ENCODE data around the gene OR2W3.

Gene OR2W3

DNA sequence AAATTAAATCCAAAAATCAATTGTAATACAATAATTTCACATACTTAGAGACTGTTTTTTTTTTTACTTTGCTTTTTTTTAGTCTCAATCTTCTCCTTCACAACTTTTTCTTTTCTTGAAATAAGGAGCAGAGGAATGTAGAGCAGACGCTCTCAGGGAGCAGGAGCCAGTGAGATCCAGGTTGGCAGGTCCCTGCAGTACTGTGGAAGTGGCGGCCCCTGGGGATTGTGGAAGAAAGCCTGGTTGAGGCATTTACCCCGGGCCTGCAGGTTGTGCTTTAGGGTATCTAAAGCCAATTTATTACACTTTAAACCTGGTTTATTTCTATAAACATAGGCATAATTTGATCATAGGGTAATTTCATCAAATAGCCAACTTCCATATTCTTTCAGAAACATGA lies 28.6 kb downstream of the OR2W3 start:
- DNase-seq, result no peak

DNA sequence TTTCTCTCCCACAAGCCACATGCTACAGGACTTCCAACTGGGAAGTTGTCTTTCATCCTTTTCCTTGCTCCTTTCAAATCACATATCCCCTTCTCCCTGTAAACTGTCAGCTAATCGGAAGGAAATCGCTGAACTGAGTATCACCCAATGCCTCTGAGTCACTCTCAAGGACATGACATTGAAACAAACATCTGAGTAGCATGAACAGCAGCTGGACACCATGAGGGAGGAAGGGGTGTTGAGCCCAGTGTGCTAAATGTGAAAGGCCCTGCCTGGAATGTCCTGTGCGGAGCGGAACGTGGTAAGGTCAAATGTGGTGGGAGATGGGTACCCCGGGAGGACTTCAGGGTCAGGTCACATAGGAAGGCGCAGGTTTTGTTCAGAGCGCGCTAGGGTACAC lies 29.5 kb downstream of the OR2W3 start, which contains the start of gene OR2AJ1:
TSS of gene OR2AJ1 (plus strand) at position 22 of the 400 bp plus-strand sequence. CDS start 8,880 bp downstream, outside the sequence.
- DNase-seq, result no peak

DNA sequence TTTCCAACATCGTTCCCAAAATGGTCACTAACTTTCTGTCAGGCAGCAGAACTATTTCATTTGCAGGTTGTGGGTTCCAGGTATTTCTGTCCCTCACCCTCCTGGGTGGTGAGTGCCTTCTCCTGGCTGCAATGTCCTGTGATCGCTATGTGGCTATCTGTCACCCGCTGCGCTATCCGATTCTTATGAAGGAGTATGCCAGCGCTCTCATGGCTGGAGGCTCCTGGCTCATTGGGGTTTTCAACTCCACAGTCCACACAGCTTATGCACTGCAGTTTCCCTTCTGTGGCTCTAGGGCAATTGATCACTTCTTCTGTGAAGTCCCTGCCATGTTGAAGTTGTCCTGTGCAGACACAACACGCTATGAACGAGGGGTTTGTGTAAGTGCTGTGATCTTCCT lies 38.6 kb downstream of the OR2W3 start:
- no peak for DNase-seq

- no peak for DNase-seq
Observed at GRCh38 chr1:247935781-247936180, 40.4 kb downstream of the OR2W3 start.

DNA sequence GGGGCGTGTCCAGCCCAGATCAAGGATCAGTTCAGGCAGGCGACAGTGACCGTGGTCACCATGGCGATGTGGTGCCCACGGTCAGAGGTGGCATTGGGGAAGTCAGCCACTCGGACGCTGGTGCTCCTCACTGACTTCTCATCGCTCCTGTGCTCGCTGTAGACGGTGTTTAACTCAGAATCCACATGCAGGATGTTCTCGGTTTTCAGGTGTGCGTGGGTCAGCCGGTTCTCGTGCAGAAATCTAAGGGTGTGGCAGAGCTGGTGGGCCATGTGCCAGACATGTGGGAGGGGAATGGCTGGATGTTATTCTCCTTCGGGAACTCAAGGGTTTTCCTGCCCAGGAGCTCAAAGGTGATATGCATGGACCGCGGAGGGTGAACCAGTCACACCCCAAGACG lies 41.0 kb downstream of the OR2W3 start:
- no peak for DNase-seq

DNA sequence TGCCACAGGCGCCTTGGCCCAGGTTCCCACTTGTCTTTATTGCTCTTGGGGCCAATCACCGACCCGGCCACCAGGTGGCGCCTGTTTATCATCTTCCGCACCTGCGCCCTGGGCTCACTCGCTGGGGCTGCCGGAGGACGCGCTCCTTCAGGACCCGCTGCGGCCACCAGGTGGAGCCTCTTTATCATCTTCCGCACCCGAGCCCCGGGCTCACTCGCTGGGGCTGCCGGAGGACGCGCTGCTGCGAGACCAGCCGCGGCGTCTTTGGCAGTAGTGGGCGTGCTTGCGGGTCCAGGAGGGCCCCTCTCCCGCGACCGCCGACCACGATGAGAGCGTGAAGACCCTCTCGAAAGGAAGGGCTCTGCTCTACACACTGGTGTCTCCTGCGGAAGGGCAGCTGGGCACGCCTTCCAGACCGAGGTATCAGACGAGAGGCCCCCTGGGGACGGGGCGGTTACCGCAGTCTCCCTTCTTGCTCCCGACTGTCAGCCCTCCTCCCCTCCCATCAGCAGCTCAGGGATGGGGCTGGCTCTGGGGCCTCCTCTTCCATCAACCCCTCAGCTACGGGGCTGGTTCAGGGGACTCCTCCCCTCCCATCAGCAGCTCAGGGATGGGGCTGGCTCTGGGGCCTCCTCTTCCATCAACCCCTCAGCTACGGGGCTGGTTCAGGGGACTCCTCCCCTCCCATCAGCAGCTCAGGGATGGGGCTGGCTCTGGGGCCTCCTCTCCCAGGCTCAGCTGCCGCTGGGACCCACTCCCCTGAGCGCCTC lies 41.8 kb downstream of the OR2W3 start:
- peak; percentile 51 to 68 for DNase-seq

GRCh38 chr1:247942624-247943023 lies 47.2 kb downstream of the OR2W3 start:
- no peak for DNase-seq
